Adrenal gland (tissue), 12 donors: ENCODE results near the gene ABHD3. TPM values are rescaled to one million over a fixed set of nuclear protein-coding genes. Genes with fewer than 3 reads are reported as not detected.

Source experiments
- DNase-seq, 7 donors: peaks; one replicate each; pipeline ENCODE4 v3.0.0-alpha.2; 2019 to 2020
- H3K27ac ChIP-seq, 5 donors: fragments of 200-600 bp; sonication (generic) in 4 of 5; 1 replicate in 3 of 5; 2 replicates in 2 of 5; pipeline versions ENCODE4 v1.5.1 to v1.8.0; 2016 to 2020; ENCODE audit warnings: mild to moderate bottlenecking in 1 of 5
- H3K27me3 ChIP-seq: fragments of 200-600 bp; 2 replicates; pipeline ENCODE4 v1.8.0; 2021
- H3K36me3 ChIP-seq, 2 donors: fragments of 200-600 bp; replicated peaks in 1 of 2; 1 replicate in 1 of 2; 2 replicates in 1 of 2; pipeline versions ENCODE4 v1.5.1 to v1.8.0; 2018 to 2022
- H3K4me1 ChIP-seq, 2 donors: fragments of 200-600 bp; replicated peaks in 1 of 2; 1 replicate in 1 of 2; 2 replicates in 1 of 2; pipeline versions ENCODE4 v1.5.1 to v1.8.0; 2018 to 2021
- H3K4me3 ChIP-seq, 4 donors: fragments of 200-600 bp; sonication (generic) in 3 of 4; one replicate each; pipeline ENCODE4 v1.5.1; 2016 to 2018
- H3K9me3 ChIP-seq, 3 donors: fragments of 200-600 bp; sonication (generic) in 1 of 3; replicated peaks in 1 of 3; 1 replicate in 2 of 3; 2 replicates in 1 of 3; pipeline versions ENCODE4 v1.5.1 to v1.8.0; 2016 to 2021
- CTCF ChIP-seq, 6 experiments: fragments of 450-650 bp in 4 of 6; fragments of 200-600 bp in 2 of 6; sonication (generic) in 1 of 6; IDR thresholded peaks; 1 replicate in 5 of 6; 2 replicates in 1 of 6; pipeline versions ENCODE4 v1.5.1 to v1.8.0; 2016 to 2021; ENCODE audit warnings: antibody characterized with exemption in 6 of 6, mild to moderate bottlenecking in 2 of 6, moderate library complexity in 1 of 6
- POLR2A ChIP-seq, 2 donors: fragments of 450-650 bp; IDR thresholded peaks; one replicate each; pipeline ENCODE4 v1.6.1; 2017; ENCODE audit warnings: antibody characterized with exemption in 2 of 2, mild to moderate bottlenecking in 2 of 2, moderate library complexity in 1 of 2
- WGBS, 4 donors: extraction: QIAGEN DNeasy Blood & Tissue Kit in 2 of 4; methylation state at CpG; one replicate each; pipeline versions ENCODE4 v1.1.5 to v1.1.7; 2013 to 2017; 5-methylcytosine and 5-hydroxymethylcytosine counted together
- intact Hi-C, 2 donors: fragments of 100-400 bp; cut with DNase I; formaldehyde crosslinking; loops; one replicate each; pipeline versions ENCODE4 v1.14.1 to v1.15.0; 2022 to 2023
- polyA plus RNA-seq, 3 donors: library from polyadenylated mRNA; stranded (reverse); fragments of 200-250 nt in 2 of 3; fragments of 350-450 nt in 1 of 3; fragmentation: Illumina TruSeq in 1 of 3; extraction: RNeasy Lipid Tissue Mini Kit (QIAGEN cat#74804) in 1 of 3; gene quantifications; one replicate each; pipeline ENCODE4 v1.2.3, GENCODE V29; 2013 to 2014
- total RNA-seq, 9 donors: library from RNA; depleted of rRNA in 4 of 9; stranded (reverse); fragments of >200 nt in 4 of 9; fragments of 120-200 nt in 1 of 9; fragmentation: NEBNext Ultra II Directional in 1 of 9; extraction: Animal tissue kit (Norgen Biotek cat#: 25700) in 1 of 9; gene quantifications; one replicate each; pipeline versions ENCODE4 v1.1.0 to v1.2.4, GENCODE V29; 2013 to 2023
- donor health status: healthy with polysubstance abuse.
- donor health status: Bipolar disorder and iron deficiency.
- donor health status: DM: yes; HTN: yes; CAD: no.
- donor health status: DM: no; HTN: no; CAD: no.
- donor health status: DM: no; HTN: no; CAD: no.
- donor health status: DM: yes; HTN: yes; CAD: no.

The ABHD3 gene
- total and polyA plus RNA-seq, 12 donors = 2.6 to 25.2 (median 10.4) TPM

- peak; percentile 17 to 71 (median 41) for DNase-seq
These were observed 31.9 kb downstream of the ABHD3 start for GRCh38 chr18:21672521-21673267.

GRCh38 chr18:21669736-21670285 lies 34.8 kb downstream of the ABHD3 start:
- Histone ChIP-seq H3K4me3 (no peak overlapping the region), H3K27ac (no peak overlapping the region), H3K9me3 (no peaks in the 10 kb centered on the region), H3K4me1 (no peaks in the 10 kb centered on the region), H3K36me3 (no peaks in the 10 kb centered on the region), H3K27me3 (no peaks in the 10 kb centered on the region)
- DNase-seq = no peak
- 86 to 92% (median 90%) methylated on average over 9 of the region's 9 CpGs for WGBS, 4 donors
- intact Hi-C loops = no loop called here
- TF ChIP-seq CTCF (IDR thresholded peaks at IDR 0.05) (no peak), POLR2A (IDR thresholded peaks at IDR 0.05) (no peak)

More at GRCh38 chr18:21672521-21673267, 31.9 kb downstream of the ABHD3 start:
- H3K27me3 ChIP-seq = no peaks in the 10 kb centered on the region
- H3K9me3 ChIP-seq = no peaks in the 10 kb centered on the region
- H3K36me3 ChIP-seq = no peaks in the 10 kb centered on the region
- intact Hi-C loops = no loop called here
- 48 to 62% (median 53%) methylated on average over 3 of the region's 3 CpGs for WGBS, 4 donors
- TF ChIP-seq POLR2A (IDR thresholded peaks at IDR 0.05) = no peak
- TF ChIP-seq CTCF (IDR thresholded peaks at IDR 0.05) = no peak
- no peak overlapping the region for H3K4me3 ChIP-seq
- H3K4me1 ChIP-seq = no peaks in the 10 kb centered on the region
- H3K27ac ChIP-seq = no peak overlapping the region

- WGBS, 4 donors = 90 to 95% (median 92%) methylated on average over 2 of the region's 2 CpGs
- H3K27me3 ChIP-seq = no peaks in the 10 kb centered on the region
- DNase-seq = no peak
- no peak for TF ChIP-seq CTCF (IDR thresholded peaks at IDR 0.05)
- TF ChIP-seq POLR2A (IDR thresholded peaks at IDR 0.05) = no peak
- no peaks in the 10 kb centered on the region for H3K4me1 ChIP-seq
- H3K9me3 ChIP-seq = no peaks in the 10 kb centered on the region
- H3K36me3 ChIP-seq = peaks cover 0 to 1% of the 10 kb centered on the region in 2 donors
- no peak overlapping the region for H3K27ac ChIP-seq
- intact Hi-C loops = no loop called here
- no peak overlapping the region for H3K4me3 ChIP-seq
These were observed 40.5 kb downstream of the ABHD3 start for GRCh38 chr18:21664069-21664468.

- Histone ChIP-seq H3K36me3 (peaks cover 0 to 5% of the 10 kb centered on the region in 2 donors), H3K4me3 (no peak overlapping the region), H3K27me3 (no peaks in the 10 kb centered on the region), H3K9me3 (no peaks in the 10 kb centered on the region), H3K27ac (no peak overlapping the region), H3K4me1 (no peaks in the 10 kb centered on the region)
- WGBS, 4 donors = 61 to 96% (median 68%) methylated on average over 7 of the region's 7 CpGs
- peak; percentile 27 to 74 (median 56) for DNase-seq
- TF ChIP-seq CTCF (IDR thresholded peaks at IDR 0.05) = no peak
- no peak for TF ChIP-seq POLR2A (IDR thresholded peaks at IDR 0.05)
- intact Hi-C loops = no loop called here
These were observed 41.0 kb downstream of the ABHD3 start for GRCh38 chr18:21663578-21663977.
